GM10266 (cell line): ENCODE results near the gene REEP2.
"Not testable (repeated sequence)": the region's sequence is repeated elsewhere in the genome, so short reads cannot be mapped to it uniquely, and the experiment has no call there.

Source experiments
- DNase-seq: peaks from one replicate; pipeline ENCODE4 v3.0.0; 2012; ENCODE audit errors: extremely low spot score
- TF ChIP-seq, protein P1 (sequence below): IDR thresholded peaks from 2 replicates; pipeline ENCODE4 v1.5.1; 2012; ENCODE audit warnings: mild to moderate bottlenecking, low read depth; ENCODE audit not compliant: control insufficient read depth, insufficient read depth; ENCODE audit errors: missing control alignments

Gene REEP2, protein sequence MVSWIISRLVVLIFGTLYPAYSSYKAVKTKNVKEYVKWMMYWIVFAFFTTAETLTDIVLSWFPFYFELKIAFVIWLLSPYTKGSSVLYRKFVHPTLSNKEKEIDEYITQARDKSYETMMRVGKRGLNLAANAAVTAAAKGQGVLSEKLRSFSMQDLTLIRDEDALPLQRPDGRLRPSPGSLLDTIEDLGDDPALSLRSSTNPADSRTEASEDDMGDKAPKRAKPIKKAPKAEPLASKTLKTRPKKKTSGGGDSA

DNA sequence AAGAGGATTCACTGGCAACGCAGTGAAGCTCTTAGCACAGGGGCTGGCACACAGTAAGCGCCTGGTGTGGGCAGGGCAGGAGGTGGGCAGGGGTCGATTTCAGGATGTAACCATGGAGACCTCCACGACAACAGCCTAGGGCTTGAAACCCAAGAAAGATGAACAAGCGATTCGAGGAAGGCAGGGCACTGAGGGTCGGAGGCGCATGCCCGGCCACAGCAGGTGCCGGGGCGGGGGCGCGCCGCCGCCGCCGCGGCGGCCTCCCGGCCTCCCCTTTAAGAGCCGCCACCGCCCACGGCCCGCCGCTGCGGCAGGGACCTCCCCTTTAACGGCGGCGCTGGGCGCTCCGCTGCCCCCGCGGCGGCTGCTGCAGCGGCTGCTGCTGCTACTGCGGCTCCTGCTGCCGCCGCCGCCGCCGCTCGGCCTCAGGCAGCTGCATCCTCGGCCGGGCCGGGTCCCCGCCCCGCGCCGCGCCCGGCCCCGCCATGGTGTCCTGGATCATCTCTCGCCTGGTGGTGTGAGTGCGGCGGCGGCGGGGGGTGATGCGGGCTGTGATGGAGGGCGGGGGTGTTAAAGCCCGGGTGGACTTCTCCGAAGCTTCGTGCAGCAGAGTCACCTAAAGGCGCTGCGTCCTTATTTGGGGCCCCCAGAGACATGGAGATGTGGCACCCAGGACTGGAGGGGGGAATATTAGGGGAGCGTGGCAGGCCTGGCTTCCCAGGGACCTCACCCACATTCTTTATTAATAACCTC is at the start of gene REEP2:
Gene REEP2 (plus strand): TSS at position 334 of the 753 bp plus-strand sequence. CDS start 152 bp downstream, at position 486.
- peak; percentile 93 for DNase-seq
- TF ChIP-seq, protein P1, sequence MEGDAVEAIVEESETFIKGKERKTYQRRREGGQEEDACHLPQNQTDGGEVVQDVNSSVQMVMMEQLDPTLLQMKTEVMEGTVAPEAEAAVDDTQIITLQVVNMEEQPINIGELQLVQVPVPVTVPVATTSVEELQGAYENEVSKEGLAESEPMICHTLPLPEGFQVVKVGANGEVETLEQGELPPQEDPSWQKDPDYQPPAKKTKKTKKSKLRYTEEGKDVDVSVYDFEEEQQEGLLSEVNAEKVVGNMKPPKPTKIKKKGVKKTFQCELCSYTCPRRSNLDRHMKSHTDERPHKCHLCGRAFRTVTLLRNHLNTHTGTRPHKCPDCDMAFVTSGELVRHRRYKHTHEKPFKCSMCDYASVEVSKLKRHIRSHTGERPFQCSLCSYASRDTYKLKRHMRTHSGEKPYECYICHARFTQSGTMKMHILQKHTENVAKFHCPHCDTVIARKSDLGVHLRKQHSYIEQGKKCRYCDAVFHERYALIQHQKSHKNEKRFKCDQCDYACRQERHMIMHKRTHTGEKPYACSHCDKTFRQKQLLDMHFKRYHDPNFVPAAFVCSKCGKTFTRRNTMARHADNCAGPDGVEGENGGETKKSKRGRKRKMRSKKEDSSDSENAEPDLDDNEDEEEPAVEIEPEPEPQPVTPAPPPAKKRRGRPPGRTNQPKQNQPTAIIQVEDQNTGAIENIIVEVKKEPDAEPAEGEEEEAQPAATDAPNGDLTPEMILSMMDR = no peak

DNA sequence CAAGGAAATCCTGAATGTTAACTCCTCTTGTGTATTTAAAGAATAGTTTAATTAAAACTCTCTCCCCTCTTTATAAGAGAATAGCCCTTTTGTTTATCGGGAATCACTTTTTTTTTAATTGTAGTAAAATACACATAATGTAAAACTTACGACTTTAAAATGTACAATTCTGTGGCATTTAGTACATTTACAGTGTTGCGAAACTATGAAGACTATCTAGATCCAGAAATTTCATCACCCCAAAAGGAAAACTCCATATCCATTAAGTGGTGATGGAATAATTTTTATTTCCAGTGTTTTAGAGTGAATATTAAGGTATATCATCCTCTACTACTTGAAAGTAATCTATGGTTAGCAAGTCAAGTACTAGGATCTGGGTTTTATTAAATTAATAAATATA is 49.5 kb upstream of the REEP2 start:
- TF ChIP-seq, protein P1 = no peak

DNA sequence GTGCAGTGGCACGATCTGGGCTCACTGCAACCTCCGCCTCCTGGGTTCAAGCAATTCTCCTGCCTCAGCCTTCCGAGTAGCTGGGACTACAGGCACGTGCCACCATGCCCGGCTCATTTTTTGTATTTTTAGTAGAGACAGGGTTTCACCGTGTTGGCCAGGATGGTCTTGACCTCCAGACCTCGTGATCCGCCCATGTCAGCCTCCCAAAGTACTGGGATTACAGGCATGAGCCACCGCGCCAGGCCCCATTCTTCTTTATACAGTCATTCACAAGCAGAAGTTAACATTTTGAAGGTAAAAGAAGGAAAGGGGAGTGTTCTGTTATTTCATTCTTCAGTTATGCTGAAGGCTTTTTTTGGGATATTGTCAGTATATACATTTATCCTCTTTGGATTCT is 48.9 kb upstream of the REEP2 start:
- not testable (repeated sequence) for DNase-seq

More for the DNA sequence above, 49.5 kb upstream of the REEP2 start:
- DNase-seq = no peak

DNA sequence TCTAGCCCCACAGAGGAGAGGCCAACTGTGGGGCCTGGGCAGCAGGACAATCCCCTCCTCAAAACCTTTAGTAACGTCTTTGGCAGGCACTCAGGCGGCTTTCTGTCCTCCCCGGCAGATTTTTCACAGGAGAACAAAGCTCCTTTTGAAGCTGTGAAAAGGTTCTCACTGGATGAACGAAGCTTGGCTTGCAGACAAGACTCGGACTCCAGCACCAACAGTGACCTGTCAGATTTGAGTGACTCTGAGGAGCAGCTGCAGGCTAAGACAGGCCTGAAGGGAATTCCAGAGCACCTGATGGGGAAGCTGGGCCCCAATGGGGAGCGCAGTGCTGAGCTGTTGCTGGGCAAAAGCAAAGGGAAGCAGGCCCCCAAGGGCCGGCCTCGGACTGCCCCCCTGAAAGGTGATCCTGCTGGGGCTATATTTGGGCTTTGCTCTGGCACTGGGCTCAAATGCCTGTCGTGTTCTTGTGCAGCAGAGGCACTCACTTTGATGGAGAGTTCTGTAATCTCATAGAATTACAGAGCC is 46.9 kb upstream of the REEP2 start:
- DNase-seq = no peak
- TF ChIP-seq, protein P1 = no peak

DNA sequence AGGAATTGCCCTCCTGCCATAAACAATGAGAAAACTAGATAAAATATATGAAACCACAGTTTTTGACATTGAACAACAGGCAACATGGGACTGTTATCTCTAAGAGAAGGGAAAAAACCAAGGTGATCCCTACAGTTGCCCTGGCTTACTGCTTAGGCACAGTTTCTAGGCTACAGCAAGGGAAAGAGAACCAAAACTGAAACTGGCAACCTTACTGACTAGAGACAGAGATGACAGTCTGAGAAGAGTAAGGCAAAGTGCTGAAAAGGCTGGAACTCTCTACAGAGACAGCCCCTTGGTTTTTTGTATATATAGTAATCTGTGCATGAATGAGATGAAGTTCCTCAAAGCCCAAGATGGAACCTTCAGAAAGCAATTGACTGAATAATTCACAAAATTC is 36.2 kb upstream of the REEP2 start:
- TF ChIP-seq, protein P1 = no peak
- DNase-seq = peak; percentile 23

DNA sequence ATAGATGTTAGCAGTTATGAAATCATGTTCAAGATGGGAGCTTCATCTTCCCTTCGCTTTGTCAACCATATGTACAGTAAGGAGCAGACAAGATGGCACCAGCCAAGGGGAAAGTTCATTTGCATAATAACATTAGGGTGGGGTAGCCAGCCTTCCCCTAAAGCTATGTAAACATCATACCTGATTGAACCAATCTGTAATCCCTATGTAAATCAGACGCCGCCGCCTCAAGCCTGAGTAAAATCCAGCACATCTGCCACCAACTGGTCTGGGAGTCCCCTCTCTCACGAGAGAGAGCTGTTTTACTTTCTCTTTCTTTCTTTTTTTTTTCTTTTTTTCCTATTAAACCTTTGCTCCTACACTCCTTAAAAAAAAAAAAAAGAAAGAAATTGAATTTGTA is 30.8 kb upstream of the REEP2 start:
- DNase-seq = peak; percentile 48
- TF ChIP-seq, protein P1 = no peak

DNA sequence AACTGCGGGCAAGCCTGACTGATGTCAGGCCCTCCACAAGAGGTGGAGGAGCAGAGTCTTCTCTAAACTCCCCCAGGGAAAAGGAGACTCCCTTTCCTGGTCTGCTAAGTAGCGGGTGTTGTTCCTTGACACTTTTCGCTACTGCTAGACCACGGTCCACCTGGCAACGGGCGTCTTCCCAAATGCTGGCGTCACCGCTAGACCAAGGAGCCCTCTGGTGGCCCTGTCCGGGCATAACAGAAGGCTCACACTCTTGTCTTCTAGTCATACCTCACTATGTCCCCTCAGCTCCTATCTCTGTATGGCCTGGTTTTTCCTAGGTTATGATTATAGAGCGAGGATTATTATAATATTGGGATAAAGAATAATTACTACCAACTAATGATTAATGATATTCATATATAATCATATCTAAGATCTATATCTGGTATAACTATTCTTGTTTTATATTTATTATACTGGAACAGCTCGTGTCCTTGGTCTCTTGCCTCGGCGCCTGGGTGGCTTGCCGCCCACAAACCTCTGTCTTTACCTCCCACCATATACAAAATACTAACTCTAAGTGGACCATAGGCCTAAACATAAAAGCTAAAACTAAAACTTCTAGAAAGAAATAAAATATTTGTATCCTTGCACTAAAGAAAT is 27.7 kb upstream of the REEP2 start:
- TF ChIP-seq, protein P1 = peak; percentile 41
- not testable (repeated sequence) for DNase-seq
